ENCODE data around the gene MTRF1L.

DNA sequence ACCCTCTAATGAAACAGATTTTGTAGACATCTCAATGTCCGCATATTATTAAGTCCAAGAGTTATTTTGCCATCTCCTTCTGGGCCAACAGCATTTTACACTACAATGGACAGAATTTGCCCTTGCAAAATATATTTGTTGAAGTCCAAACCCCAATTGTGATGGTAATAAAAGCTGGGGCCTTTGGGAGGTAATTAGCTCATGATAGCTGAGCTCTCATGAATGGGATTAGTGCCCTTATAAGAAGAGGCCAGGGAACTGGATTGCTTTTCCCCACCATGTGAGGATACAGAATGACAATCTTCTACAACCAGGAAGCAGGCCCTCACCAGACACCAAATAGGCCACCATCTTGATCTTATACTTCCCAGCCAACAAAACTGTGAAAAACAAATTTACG, 44.9 kb upstream of the MTRF1L start:
- TF ChIP-seq, protein P1, sequence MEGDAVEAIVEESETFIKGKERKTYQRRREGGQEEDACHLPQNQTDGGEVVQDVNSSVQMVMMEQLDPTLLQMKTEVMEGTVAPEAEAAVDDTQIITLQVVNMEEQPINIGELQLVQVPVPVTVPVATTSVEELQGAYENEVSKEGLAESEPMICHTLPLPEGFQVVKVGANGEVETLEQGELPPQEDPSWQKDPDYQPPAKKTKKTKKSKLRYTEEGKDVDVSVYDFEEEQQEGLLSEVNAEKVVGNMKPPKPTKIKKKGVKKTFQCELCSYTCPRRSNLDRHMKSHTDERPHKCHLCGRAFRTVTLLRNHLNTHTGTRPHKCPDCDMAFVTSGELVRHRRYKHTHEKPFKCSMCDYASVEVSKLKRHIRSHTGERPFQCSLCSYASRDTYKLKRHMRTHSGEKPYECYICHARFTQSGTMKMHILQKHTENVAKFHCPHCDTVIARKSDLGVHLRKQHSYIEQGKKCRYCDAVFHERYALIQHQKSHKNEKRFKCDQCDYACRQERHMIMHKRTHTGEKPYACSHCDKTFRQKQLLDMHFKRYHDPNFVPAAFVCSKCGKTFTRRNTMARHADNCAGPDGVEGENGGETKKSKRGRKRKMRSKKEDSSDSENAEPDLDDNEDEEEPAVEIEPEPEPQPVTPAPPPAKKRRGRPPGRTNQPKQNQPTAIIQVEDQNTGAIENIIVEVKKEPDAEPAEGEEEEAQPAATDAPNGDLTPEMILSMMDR (conservative IDR thresholded peaks at IDR 0.05) = no peak
- TF ChIP-seq ZFX (IDR thresholded peaks at IDR 0.05) = no peak
